GM04504 (cell line): ENCODE results near the gene SLC8A1.

Experiments
- DNase-seq: peaks from one replicate; pipeline ENCODE4 v3.0.0-alpha.2; 2012; ENCODE audit warnings: low read depth

Gene SLC8A1

DNA sequence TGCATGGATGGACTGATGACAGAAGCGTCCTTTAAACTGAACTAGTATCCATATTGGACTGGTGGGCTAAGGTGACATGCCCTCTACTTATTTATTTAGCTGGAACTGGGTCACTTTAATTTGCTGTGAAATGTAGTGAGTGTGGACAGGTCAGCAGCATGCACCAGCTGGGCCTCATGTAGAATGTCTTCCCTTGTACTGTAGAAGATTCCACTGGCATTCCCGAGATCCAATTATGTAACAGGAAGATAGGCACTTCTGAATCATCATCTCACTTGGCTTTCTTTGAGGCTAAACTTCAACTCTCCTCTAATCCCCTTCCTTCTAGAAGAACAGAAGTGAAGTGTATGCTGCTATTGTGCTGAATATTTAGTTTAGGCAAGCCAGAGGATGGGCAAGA is 296.2 kb downstream of the SLC8A1 start:
- no peak for DNase-seq

DNA sequence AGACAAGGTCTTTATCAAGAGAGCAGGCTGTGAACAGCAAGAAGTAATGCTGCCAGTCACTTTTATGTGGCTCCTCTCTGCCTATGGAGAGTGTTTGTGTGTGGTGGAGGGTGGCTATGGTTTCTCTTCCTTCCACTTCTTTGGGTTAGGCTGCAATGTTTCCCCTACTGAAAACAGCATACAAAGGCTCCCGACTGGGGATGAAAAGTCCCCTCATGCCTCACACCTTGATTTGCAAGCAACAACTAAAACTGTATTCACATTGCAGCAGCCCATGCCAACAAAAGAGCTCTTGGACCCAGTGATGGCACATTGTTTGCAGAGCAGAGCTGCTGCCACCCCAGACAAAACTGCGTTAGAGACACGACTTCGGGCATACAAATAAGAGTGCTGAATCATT is 301.6 kb downstream of the SLC8A1 start:
- DNase-seq: no peak

DNA sequence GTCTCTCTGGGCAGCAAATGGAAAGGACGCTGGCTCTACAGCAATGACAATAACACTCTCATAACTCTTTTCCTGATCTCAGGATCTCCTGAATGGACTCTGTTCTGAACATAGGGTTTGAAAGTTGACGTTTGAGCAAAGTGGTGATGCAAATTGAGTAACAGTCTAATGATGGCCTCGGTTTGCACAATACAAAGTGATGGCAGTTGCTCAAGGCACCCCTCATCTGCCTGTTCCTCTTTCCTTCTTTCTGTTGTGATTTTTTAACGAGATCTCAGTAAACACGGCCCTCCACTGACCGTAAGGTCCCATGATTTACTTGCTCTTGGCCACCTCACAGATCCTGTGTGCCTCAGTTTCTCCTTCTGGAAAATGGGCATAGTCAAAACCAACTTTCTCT is 303.6 kb downstream of the SLC8A1 start:
- DNase-seq: no peak

DNA sequence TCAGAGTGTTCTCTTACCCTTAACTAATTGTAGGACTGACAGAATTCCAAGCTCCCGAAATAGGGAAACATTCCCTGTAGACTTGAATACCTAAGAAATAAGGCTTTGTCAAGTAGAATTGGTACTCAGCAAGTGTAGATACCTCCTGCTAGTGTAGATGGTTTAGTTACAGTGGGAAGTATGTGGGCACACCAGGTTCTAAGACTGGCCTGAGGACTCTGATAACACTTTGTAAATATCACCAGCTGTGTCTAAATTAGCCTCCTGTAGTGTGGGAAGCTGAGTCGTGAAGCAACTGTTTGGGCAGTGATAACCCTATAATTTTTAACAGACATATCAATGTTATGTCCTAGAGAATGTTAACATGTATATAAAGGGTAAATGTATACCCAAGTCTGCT is 304.5 kb downstream of the SLC8A1 start:
- no peak for DNase-seq

DNA sequence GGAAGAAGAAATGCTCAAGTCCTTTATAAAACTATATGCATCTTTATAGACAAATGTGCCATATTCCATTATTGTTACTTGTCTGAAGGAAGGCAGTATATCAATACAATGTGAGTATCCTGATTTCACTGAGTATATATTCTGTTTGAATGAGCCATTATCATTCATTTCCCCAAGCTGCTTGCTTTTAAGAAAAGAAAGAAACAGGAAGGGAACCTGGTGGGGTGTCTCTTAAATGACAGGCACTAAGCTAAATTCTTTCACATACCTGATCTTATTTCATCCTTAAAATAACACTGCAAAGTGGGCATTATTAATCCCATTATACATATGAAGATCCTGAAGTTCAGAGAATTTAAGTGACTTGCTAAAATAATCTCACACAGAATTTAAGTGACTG is 307.9 kb downstream of the SLC8A1 start:
- no peak for DNase-seq

DNA sequence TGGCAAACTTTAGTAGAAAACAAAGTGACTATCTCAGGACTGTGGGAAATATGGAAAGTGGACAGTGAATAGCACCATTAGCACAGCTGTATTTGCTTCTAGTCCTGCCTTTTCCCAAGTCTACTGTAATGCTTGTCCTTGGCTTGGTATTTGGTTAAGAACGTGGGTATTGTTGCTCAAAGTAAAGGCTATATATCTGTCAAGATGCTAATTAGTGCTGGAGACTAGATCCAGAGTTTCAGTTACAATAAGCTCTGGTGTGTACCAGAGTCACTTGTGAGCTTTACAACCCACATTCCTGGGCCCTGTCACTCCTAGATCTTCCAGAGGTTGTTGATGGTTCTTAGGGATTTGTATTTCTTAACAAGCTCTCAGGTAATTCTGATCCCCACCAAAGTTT is 313.6 kb downstream of the SLC8A1 start:
- no peak for DNase-seq

DNA sequence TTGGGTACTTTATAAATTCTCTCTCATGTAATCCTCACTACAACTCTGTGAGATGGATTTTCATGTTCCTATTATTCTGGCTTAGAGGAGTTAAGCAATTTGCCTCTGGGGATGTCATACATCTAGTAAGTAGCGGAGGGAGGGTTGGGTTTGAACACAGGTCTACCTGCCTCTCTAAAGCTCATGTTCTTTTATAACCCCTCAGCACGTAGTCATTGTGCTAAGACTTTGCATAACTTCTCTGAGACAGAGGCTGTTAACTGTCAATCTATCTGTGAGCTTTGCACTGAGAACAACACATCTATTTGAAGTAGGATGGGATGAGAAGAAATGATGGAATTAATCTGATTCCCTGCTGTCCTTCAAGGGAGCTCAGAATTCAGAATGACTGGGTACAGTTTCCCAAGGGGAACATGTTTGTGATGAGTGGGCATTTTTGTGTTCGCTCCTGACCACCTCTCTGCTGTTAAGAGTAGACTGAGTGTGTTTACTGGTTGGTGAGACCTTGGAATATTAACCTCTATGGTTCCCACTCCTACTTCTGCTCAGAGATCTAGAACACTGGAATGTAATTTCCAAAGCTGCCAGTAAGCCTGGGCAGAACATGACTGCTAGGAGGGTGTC is 320.7 kb downstream of the SLC8A1 start:
- DNase-seq: no peak

DNA sequence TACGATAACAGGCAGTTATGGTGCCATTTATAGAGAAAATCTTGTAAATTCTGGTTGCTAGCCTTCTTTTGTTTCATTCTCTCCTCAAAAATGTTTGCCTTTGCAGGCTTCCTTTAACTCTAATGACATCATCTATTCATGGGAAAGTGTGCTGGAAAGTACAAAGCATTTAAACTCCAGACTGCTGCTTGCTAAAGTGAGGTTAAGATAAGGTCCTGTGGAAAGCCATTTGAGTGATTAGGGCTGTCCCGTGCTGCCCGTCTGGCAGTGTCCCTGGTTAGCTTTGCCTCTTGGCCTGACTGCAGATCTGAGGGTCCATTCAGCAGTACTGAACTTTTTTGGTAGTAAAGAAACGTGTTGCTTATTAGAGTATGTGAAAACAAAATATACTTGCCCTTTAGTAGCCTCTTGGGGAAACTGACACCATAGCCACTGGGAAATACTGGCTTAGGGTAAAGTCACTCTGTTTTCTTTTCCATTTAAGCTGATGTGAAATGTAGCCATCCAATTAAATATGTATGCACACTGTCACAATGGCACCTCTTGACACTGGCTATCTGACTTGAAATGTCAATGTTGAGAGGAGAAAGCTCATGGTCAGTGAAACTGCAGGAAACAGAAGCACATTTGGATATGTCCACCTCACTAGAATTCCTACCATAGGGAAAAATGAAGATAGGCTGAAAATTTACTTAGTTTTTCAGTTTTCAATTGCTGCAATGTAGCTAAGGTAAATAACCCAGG is 321.5 kb downstream of the SLC8A1 start:
- no peak for DNase-seq

DNA sequence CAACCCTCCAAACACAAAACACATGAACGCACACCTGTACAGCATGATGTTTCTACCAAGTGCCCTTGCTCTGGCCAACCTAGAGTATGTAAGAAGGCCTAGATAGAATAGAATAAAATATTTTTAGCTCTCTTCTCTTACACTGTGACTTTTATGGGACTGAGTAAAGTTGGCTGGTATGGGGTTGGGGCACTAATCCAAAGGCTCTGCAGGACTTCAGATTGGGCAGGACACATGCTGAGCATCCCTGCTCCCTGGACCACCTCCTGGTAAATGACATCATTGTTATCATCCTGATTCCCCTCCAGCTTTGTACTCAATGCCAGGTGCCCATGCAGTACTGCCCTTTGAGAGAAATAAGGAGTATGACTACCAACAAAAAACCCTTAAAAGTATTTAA is 322.2 kb downstream of the SLC8A1 start:
- DNase-seq: no peak

DNA sequence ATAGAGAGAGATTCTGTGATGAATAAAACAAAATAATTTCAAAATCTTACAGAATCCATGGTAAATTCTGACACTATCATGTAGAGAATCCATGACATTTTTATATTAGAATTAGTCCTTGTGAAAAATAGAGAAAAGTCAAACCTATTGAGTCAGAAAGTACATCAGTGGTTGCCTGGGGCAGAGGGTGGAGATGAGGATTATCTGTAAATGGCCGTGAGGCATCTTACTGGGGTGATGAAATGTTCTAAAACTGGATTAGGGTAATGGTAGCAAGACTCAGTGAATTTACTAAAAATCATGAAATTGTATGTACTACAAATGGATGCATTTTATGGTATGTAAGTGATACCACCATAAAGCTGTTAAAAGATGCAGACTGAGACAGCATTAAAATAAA is 323.1 kb downstream of the SLC8A1 start:
- no peak for DNase-seq

DNA sequence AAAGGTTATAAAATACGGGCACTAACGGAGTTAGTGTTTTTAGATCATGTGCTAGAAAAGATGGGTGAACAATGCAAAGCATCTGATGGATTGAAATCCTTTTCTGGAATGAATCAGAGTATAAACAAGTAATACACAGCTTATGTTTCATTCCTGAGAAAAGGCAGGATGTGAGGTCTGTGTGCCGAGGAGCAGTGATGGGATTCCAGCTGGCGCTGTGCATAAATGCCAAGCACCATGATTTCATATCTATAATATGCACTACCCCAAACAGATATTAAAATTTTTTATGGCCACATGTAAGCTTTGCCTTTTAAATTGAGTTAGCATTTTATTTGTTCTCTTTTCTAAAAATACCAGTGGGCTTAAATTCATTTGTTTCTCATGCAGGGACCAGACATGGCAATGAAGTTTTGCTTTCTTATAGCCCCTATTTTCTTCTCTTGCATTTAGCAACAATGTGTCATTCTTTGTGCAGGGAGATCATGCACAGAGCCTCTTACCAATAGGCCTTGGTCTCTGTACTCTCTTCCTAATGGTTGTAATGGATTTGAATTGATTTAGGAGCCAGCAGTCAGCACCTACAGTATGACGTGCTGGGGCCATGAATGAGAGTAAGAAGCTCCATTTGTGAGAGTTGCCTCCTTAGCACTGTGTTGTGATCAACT is 323.9 kb downstream of the SLC8A1 start:
- peak; percentile 88 for DNase-seq

DNA sequence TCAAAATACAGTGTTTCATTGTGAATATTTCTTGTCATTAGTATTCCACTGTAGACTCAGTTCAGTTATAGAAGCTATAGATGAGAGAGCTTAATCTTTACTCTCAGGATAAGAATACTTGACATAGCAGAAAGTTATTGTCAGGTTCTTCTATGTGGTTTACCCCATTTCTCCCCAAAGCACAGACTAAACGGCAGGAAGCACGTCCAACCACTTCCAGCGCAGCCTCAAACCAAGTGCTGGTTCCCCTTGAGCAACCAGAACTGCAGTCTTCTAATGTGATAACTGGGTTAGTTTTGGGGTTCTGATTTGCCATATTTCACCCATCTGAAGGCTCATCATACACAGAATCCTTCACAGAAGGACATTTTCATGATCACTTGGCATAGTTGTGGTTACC is 324.7 kb downstream of the SLC8A1 start:
- DNase-seq: no peak

DNA sequence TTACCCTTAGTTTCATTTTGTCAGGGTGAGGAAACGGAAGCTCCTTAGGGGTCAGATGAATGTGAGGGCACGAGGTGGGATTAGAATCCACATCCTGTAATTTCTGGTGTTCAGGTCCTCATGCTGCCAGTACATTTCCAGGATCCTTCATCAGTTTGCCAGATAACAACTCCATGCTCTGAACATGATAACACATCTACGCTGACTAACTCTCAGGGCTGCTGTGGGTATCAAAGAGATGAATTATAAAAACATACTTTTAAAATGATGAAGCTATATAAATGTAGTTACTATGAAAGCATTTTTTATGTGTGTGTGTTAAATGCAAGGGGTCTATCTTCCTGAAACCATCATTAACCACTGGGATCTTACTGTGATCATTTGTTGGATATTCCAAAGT is 325.9 kb downstream of the SLC8A1 start:
- no peak for DNase-seq

DNA sequence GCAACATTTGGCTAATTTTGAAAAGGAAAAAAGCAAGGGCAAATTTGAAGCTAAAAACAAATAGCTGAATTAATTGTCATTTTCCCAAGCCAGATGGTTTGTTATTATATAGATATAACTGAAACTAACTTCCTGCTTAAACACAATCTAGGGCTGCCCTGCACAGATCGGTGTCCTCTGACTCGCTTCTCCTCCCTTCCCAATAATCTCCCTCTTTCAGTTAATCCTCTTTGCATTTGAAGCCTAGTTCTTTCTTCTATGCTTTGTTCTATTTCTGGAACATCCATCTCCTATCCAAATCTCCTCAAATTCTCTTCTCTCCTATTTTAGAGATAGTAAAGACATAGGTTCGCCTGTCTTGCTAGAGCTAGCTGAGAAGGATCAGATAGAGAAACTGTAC is 328.1 kb downstream of the SLC8A1 start:
- no peak for DNase-seq

DNA sequence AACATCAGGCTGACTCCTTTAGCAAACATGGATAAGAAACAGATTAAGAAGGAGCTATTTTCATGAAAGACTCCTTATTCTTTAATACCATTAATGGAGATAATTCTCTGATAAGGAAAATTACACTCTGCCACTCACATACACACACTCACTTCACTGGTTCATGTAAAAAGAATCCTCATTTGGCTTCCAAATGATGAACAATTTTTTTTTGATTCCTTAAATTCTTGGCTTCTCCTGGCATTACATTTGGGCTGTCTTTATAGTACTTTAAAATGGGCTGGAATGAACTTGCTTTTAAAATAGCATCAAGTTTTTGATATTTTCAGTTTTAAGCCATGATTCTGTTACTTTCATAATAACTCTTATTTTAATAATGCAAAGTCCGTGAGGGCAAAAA is 328.6 kb downstream of the SLC8A1 start:
- no peak for DNase-seq

DNA sequence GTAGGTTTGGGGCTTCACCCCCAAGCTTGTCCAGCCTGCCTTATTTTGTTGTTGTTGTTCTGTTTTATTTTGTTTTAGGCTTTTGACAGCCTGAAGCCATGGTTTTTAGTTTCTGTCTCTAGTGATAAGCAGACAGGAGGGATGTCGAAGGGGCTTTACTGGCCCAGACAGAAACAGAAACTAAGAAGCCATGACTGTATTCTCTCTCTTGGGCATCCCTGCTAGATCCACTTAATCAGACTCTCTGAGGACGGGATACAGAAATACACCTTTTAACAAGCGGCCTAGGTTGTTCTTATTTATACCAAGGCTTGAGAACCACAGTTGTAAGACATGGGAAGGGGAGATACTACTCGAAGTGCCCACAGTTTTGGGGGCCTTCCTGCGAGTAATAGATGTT is 330.9 kb downstream of the SLC8A1 start:
- no peak for DNase-seq

DNA sequence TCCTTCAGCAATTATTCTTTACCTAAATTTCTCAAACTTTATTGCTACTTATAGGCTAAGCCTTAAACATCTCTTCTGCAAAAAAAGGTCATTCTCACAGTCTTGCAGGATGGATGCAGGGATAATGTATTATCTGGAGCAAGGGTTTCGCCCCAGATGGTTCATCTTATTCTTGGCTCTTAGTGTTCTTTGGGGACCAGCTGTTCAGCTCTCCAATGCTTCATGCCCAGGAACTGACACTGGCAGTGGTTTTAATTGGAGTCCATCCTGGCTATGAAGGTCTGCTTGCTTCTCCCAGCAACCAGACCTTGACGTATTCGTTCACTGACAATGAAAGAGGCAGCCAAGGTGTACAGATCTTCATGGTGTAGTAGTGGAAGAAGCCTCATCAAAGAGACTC is 331.9 kb downstream of the SLC8A1 start:
- DNase-seq: no peak

DNA sequence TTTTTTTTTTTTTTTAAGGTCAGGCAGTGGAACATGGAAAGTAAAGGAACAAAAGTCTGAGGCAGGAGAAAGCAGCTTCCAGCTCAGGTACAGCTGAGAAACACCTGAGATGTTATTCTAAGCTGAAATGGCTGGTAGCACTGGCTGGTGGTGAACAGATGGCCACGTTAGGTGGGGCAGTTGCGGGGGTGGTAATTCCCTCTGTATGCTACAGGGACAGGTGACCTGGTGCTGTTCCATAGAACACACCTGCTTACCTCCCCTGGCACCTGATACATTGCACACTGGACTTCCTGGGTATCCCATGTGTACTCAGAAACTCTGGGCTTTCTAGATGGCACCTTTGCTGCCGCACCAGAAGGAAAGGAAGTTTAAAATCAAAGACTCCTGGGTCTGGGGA is 333.3 kb downstream of the SLC8A1 start:
- DNase-seq: no peak

DNA sequence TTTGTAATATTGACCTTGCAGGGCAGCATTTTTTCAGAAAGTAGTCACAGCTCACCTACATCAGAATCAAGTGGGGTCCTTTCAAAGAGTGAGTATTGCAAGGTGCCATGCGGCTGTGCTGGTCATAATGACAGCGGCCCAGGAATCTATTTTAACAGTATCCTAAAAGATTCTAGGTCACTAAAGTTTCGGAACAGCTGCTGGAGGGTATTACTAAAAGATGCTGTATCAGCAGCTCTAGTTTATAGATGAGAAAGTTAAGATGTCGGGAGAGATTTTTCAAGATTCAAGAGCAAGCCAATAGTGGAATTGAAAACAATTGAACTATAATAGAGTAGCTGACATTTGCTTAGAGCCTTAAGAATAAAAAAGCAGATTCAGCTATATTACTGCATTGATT is 336.0 kb downstream of the SLC8A1 start:
- no peak for DNase-seq

DNA sequence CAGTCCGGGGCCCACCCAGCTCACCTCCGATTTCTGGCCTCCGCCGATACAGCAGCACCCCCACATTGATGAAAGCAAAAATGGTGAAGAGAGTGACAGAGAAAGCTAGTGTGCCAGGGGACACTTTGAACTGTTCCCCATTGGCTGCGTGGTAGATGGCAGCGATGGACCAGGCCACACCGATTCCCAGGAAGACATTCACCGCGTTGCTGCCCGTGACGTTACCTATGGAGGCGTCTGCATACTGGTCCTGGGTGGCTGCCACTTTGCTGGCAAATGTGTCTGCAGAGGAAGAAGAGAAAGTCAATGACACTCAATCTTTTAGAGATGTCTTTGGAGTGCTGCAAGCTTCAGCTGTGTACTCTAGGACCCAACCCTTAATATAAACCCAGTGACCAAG is 336.5 kb downstream of the SLC8A1 start:
- DNase-seq: no peak

DNA sequence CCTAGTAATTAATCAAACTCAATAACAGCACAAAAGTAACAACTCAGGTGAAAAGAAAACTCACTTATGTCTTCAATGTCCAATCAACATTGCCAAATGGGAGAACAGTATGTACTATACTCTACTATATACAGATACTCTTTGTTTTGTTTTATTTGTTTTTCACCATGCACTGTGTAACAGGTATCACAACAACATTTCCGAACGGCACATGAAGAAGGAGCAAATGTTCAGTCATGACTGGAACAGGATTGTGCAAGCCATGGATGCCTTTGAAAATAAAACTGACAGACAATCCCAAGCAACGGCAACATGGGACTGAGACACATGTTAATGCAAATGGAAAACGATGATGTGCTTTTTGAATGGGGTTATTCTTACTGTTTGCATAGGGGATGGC is 337.9 kb downstream of the SLC8A1 start:
- no peak for DNase-seq

DNA sequence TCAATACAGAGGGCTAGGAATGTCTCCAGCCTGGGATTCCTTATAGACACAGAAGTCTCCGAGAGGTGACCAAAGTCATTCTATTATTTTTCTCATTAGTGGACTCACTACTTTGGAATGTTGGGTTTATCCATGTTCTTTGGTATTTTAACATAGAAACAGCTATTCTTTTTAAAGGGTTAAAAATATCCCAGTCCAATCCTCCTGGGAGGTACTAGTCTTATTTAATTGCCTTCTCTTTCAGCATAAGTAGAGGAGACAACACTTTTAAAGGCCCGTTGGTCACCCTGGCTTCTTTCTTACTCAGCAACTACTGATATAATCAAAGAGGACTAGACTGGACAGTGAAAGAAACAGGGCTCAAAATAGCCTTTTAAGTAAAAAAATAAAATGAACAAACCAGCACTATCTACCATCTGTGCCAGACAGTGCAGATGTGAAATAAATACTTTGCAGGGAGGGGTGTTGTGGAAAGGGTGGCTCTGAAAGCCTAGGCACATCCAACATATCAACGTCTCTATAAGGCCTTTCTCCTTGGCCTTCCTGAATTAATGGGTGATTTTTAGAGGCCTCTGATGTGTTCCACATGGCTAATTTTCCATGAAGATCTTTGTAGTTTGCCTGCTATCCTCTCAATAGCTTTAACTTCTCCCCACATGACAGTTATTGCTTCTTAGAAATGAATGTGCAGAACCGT is 338.5 kb downstream of the SLC8A1 start:
- no peak for DNase-seq

DNA sequence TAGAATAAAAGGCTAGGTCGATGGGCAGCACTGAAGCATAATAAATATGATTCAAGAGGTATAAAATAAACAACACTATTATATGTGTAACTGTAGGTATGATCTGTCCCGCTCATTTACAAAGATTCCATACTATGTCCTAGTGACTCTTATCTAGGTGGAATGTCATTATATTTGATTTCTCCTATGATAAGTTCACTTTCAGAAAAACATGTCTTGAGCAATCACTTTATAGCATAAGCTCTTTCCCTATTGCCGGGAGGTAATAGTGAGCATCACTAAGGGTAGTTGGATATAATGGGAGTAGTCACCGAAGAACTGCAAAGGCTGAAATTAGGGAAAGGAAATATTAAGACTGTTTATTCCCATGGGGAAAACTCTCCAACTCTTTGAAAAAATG is 342.5 kb downstream of the SLC8A1 start:
- no peak for DNase-seq
